HCT116 (cell line): ENCODE data around the gene NABP2. TPM values are rescaled to one million over a fixed set of nuclear protein-coding genes. Genes with fewer than 3 reads are reported as not detected.

Experiments used
- ATAC-seq: fragments of 200-7000 bp; cut with Tn5 transposase; 2 replicates; pipeline ENCODE4 v1.9.1; 2020; ENCODE audit warnings: mild to moderate bottlenecking, moderate library complexity
- BruUV-seq: library from RNA; stranded (reverse); fragments of 400-500 nt; replicated peaks from 2 replicates; lab custom pipeline; 2021; lab: Mats Ljungman, UMichigan
- CTCF ChIA-PET: fragments of 300-600 bp; sonication (Branson Sonifier 250); formaldehyde crosslinking; loops from one replicate; lab custom pipeline; 2021; ENCODE audit warnings: antibody characterized with exemption; lab: Charles Lee
- POLR2A ChIA-PET: fragments of 300-600, 350-600 bp; sonication (Branson Sonifier 250); formaldehyde crosslinking; loops from one replicate; lab custom pipeline; 2021; ENCODE audit warnings: antibody characterized with exemption; lab: Charles Lee
- RAD21 ChIA-PET, 2 experiments: fragments of 300-600 bp; sonication (Branson Sonifier 250); formaldehyde crosslinking; loops; one replicate each; lab custom pipeline; 2023; ENCODE audit warnings: low total read pairs in 2 of 2; ENCODE audit not compliant: uncharacterized antibody in 2 of 2, unreplicated experiment in 2 of 2, low non-redundant PET in 1 of 2; lab: Charles Lee
- DNase-seq: peaks from one replicate; pipeline ENCODE4 v3.0.0-alpha.2; 2010; ENCODE audit warnings: low read depth, low spot score
- H2AFZ ChIP-seq: fragments of 200-600 bp; shearing (Covaris generic), sonication (generic); 2 replicates; pipeline ENCODE4 v1.6.1; 2017; ENCODE audit warnings: low read depth, mixed run types, mixed read lengths, antibody characterized with exemption, low read length; ENCODE audit not compliant: poor library complexity, severe bottlenecking
- H3K27ac ChIP-seq: 2 replicates; pipeline ENCODE4 v1.5.1; 2012; ENCODE audit warnings: low read depth, low read length
- H3K27me3 ChIP-seq: fragments of 200-600 bp; sonication (generic); 2 replicates; pipeline ENCODE4 v1.6.1; 2016; ENCODE audit warnings: mixed run types, low read length, mixed read lengths; ENCODE audit not compliant: insufficient read depth
- H3K36me3 ChIP-seq, 2 experiments: fragments of 200-500 bp in 1 of 2; fragments of 200-600 bp in 1 of 2; sonication (Bioruptor generic) in 1 of 2; sonication (generic) in 1 of 2; 2 replicates each; pipeline versions ENCODE4 v1.5.1 to v1.6.1; 2014 to 2016; ENCODE audit warnings: low read length in 2 of 2, inconsistent platforms in 1 of 2, mixed read lengths in 1 of 2, mixed run types in 1 of 2; ENCODE audit not compliant: insufficient read depth in 2 of 2, control insufficient read depth in 1 of 2
- H3K4me1 ChIP-seq, 2 experiments: fragments of 200-600 bp in 1 of 2; sonication (generic) in 1 of 2; 2 replicates each; pipeline versions ENCODE4 v1.5.1 to v1.6.1; 2012 to 2017; ENCODE audit warnings: low read length in 2 of 2, inconsistent platforms in 1 of 2, mild to moderate bottlenecking in 1 of 2, mixed read lengths in 1 of 2, mixed run types in 1 of 2, moderate library complexity in 1 of 2; ENCODE audit not compliant: insufficient read depth in 2 of 2, control insufficient read depth in 1 of 2
- H3K4me2 ChIP-seq: fragments of 200-600 bp; sonication (generic); 2 replicates; pipeline ENCODE4 v1.6.1; 2017; ENCODE audit warnings: mixed run types, low read length, mixed read lengths
- H3K4me3 ChIP-seq, 2 experiments: fragments of 200-600 bp in 1 of 2; sonication (generic) in 1 of 2; replicated peaks in 1 of 2; 2 replicates each; pipeline ENCODE4 v1.5.1; 2011 to 2016; ENCODE audit warnings: low read length in 2 of 2, control low read depth in 1 of 2, low read depth in 1 of 2, mild to moderate bottlenecking in 1 of 2, mixed read lengths in 1 of 2, mixed run types in 1 of 2
- H3K79me2 ChIP-seq: fragments of 200-600 bp; sonication (generic); 2 replicates; pipeline ENCODE4 v1.6.1; 2017; ENCODE audit warnings: mild to moderate bottlenecking, mixed run types, low read length, moderate library complexity, mixed read lengths; ENCODE audit not compliant: insufficient read depth
- H3K9ac ChIP-seq: fragments of 200-600 bp; sonication (generic); 2 replicates; pipeline ENCODE4 v1.6.1; 2016; ENCODE audit warnings: low read length, mixed read lengths
- H3K9me2 ChIP-seq: fragments of 200-600 bp; sonication (generic), shearing (Covaris generic); 2 replicates; pipeline ENCODE4 v1.6.1; 2017; ENCODE audit warnings: mixed run types, mild to moderate bottlenecking, moderate library complexity; ENCODE audit not compliant: insufficient read depth
- H3K9me3 ChIP-seq, 2 experiments: fragments of 200-500 bp in 1 of 2; fragments of 200-600 bp in 1 of 2; sonication (Bioruptor generic) in 1 of 2; sonication (generic) in 1 of 2; 2 replicates each; pipeline ENCODE4 v1.6.1; 2014 to 2017; ENCODE audit warnings: low read length in 2 of 2, mixed read lengths in 2 of 2, inconsistent platforms in 1 of 2, low read depth in 1 of 2, mild to moderate bottlenecking in 1 of 2, mixed run types in 1 of 2, moderate library complexity in 1 of 2; ENCODE audit not compliant: control insufficient read depth in 1 of 2, insufficient read depth in 1 of 2
- H4K20me1 ChIP-seq: fragments of 200-600 bp; sonication (generic), shearing (Covaris generic); 2 replicates; pipeline ENCODE4 v1.6.1; 2017; ENCODE audit warnings: mixed run types, mild to moderate bottlenecking, moderate library complexity; ENCODE audit not compliant: insufficient read depth
- CEBPB ChIP-seq: IDR thresholded peaks from 2 replicates; pipeline ENCODE4 v1.6.1; 2012; ENCODE audit warnings: low read depth
- EGR1 ChIP-seq: IDR thresholded peaks from 2 replicates; pipeline ENCODE4 v1.6.1; 2012; ENCODE audit warnings: low read depth
- POLR2A ChIP-seq: IDR thresholded peaks from 2 replicates; pipeline ENCODE4 v1.7.0; 2011; ENCODE audit warnings: borderline replicate concordance; ENCODE audit not compliant: insufficient read depth, insufficient read length; ENCODE audit errors: extremely low read depth
- RAD21 ChIP-seq: IDR thresholded peaks from 2 replicates; pipeline ENCODE4 v1.6.1; 2012; ENCODE audit warnings: low read depth, mild to moderate bottlenecking
- SIN3A ChIP-seq: IDR thresholded peaks from 2 replicates; pipeline ENCODE4 v1.6.1; 2012; ENCODE audit warnings: low read depth
- SRF ChIP-seq: IDR thresholded peaks from 2 replicates; pipeline ENCODE4 v1.6.1; 2012; ENCODE audit warnings: low read depth
- intact Hi-C: fragments of 100-400 bp; cut with micrococcal nuclease; formaldehyde crosslinking; loops from 2 replicates; pipeline ENCODE4 v1.10.0; 2022
- total RNA-seq: library from RNA; stranded (reverse); gene quantifications from one replicate; pipeline ENCODE4 v1.2.1, GENCODE V29; 2021; ENCODE audit not compliant: unreplicated experiment
- TF ChIP-seq, protein P1 (sequence below), 3 experiments: fragments of 200-600 bp in 1 of 3; sonication (generic) in 1 of 3; IDR thresholded peaks in 2 of 3; conservative IDR thresholded peaks in 1 of 3; 2 replicates each; pipeline ENCODE4 v1.5.1; 2012 to 2017; ENCODE audit warnings: low read depth in 2 of 3, low read length in 2 of 3, antibody characterized with exemption in 1 of 3, borderline replicate concordance in 1 of 3, control low read depth in 1 of 3, mild to moderate bottlenecking in 1 of 3, mixed read lengths in 1 of 3, mixed run types in 1 of 3, moderate library complexity in 1 of 3; ENCODE audit not compliant: insufficient read depth in 1 of 3

The NABP2 gene
- total RNA-seq, 1 experiment from 2014 or later, result 52.9 TPM

DNA sequence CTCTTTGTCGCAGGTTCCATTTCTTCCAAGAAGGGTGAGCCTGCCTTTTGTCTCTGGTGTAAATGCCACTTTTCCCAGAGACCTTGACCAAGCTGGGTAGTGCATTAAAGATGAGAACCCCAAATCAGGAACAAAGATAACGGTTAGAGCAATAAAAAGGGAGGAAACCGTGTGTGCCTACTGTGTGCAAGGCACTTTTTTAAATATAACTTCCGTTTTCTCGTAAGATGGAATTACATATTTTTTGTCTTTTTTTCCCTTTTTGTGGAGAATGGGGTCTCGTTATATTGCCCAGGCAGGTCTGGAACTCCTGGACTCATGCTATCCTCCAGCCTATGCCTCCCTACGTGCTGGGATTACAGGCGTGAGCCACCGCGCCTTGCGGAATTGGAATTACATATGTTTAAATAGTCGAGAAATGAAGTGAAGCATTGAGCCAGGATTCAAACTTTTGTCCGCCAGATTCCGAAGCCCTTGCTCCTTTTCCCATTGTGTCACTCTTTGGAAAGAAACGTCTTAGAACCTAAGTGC lies 506 bp upstream of the NABP2 start:
- Histone ChIP-seq H3K36me3 (no peaks in the 10 kb centered on the region), H2AFZ (peak overlapping the region; percentile 52), H3K9me3 (no peaks in the 10 kb centered on the region), H3K4me2 (peak overlapping the region; percentile 94), H3K4me3 (peak overlapping the region; percentile 35 to 91), H3K79me2 (peaks cover 15% of the 10 kb centered on the region), H3K4me1 (peaks cover 8 to 35% of the 10 kb centered on the region in 2 experiments; a peak in 3 of 4 replicates), H3K27ac (peak overlapping the region; percentile 82), H3K9ac (peak overlapping the region; percentile 83), H3K9me2 (no peaks in the 10 kb centered on the region), H3K27me3 (no peaks in the 10 kb centered on the region), H4K20me1 (no peaks in the 10 kb centered on the region)
- ChIA-PET RAD21 (no interaction called here), POLR2A (interaction anchor here (1.2 kb wide), 1 partner anchor 34 kb away, joined by 3 read pairs; the partner anchor contains the start of gene SMARCC2), CTCF (interaction anchor here (2.4 to 2.6 kb wide), 2 partner anchors 10 to 105 kb away, joined by 10 to 11 read pairs; partner anchors contain the start of gene ZC3H10)
- no peak for TF ChIP-seq EGR1
- TF ChIP-seq SIN3A, result 0 out of 2 replicates have a peak, but pooled peaks have one; percentile 38
- TF ChIP-seq, protein P1, sequence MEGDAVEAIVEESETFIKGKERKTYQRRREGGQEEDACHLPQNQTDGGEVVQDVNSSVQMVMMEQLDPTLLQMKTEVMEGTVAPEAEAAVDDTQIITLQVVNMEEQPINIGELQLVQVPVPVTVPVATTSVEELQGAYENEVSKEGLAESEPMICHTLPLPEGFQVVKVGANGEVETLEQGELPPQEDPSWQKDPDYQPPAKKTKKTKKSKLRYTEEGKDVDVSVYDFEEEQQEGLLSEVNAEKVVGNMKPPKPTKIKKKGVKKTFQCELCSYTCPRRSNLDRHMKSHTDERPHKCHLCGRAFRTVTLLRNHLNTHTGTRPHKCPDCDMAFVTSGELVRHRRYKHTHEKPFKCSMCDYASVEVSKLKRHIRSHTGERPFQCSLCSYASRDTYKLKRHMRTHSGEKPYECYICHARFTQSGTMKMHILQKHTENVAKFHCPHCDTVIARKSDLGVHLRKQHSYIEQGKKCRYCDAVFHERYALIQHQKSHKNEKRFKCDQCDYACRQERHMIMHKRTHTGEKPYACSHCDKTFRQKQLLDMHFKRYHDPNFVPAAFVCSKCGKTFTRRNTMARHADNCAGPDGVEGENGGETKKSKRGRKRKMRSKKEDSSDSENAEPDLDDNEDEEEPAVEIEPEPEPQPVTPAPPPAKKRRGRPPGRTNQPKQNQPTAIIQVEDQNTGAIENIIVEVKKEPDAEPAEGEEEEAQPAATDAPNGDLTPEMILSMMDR (IDR thresholded peaks at IDR 0.05 in 2 of 3, conservative IDR thresholded peaks at IDR 0.05 in 1 of 3; ENCODE audit: borderline replicate concordance in 1 of 3, insufficient read depth in 1 of 3, low read depth in 2 of 3, low read length in 2 of 3), result no peak
- no peak for TF ChIP-seq CEBPB
- TF ChIP-seq POLR2A, result peak; percentile 22
- TF ChIP-seq SRF, result no peak; the same call in 1 of the 2 replicates
- ATAC-seq, result peak; percentile 20
- no peak for DNase-seq
- BruUV-seq, result no TSS peak
- intact Hi-C loops, result loop anchor here (1.0 to 5.0 kb wide), 3 partner anchors 17 to 104 kb away; partner anchors contain the start of gene ANKRD52

DNA sequence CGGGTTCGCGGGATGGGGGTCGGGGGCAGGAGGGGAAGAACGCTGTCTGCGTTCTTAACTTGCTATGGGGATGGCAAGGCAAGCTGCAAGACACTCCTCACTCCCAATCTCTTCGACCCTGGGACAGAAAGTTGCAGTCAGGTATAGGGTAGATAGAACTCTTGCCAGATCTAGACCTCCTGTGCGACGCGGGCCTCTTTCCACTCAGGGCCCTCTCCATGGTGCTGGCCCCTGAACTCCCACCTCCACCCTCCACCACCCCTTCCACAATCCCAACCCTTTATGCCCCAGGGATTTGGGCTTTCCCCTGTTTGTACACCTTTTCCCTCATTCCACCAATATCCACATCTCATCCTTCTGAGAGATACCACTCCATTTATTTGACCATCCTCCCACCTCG lies 812 bp downstream of the NABP2 start:
- Histone ChIP-seq H2AFZ (no peak overlapping the region), H4K20me1 (no peaks in the 10 kb centered on the region), H3K27ac (peak overlapping the region; percentile 67), H3K4me3 (peak overlapping the region; percentile 85 to 91), H3K4me1 (peaks cover 8 to 35% of the 10 kb centered on the region in 2 experiments; a peak in 3 of 4 replicates), H3K9me2 (no peaks in the 10 kb centered on the region), H3K4me2 (peak overlapping the region; percentile 94), H3K9ac (peak overlapping the region; percentile 70), H3K36me3 (no peaks in the 10 kb centered on the region), H3K9me3 (no peaks in the 10 kb centered on the region), H3K27me3 (no peaks in the 10 kb centered on the region), H3K79me2 (peaks cover 15% of the 10 kb centered on the region)
- DNase-seq (no peak), ATAC-seq (no peak)
- ChIA-PET POLR2A (no interaction called here), RAD21 (no interaction called here), CTCF (no interaction called here)
- BruUV-seq, result no TSS peak
- intact Hi-C loops, result loop anchor here (1.0 to 5.0 kb wide), 3 partner anchors 18 to 106 kb away; partner anchors contain the start of gene ANKRD52
- no peak for TF ChIP-seq RAD21
